ENCODE measurements around the gene TUT7. TPM values are rescaled to one million over a fixed set of nuclear protein-coding genes. Genes with fewer than 3 reads are reported as not detected.

TUT7 gene
- total and polyA plus RNA-seq, 2 of the 4 experiments (the other 2 are of a cell fraction), result 13.3 to 33.3 TPM

DNA sequence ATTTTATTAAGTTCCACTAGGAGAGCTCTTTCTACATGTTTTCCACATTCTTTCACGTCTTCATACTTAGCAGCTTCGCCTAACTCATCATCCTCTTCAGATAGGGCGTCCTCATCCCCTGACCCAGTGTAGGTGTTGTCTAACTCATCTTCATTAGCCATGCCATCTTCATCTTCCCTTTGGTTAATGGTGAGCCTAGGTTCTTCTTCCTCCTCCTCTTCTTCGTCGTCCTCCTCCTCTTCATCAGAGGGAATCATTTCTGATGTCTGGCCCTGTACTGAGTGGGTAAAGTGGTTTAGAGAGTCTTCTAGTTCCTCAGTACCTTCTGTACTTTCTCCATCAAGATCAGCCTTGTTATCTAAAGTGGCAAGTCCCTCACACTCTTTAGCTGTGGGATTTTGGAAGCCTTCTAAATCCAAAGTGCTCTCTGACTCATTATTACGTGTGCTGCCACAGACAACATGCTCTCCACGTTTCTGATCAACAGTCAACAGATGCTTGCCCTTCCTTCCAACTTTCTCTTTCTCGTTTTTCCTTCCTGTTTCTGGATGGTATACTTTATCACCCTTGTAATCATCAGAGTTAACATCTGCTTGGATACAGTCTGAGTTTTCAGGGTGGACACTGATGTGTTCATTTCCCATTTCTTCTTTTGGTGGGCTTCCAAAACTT is 31.1 kb downstream of the TUT7 start (continued):
- TF ChIP-seq CHD1 (IDR thresholded peaks at IDR 0.05; ENCODE audit: low read depth, low read length) (no peak), POLR2A (IDR thresholded peaks at IDR 0.05; ENCODE audit: low read depth, low read length) (no peak), RFX5 (IDR thresholded peaks at IDR 0.05; ENCODE audit: low read depth, low read length) (no peak)

DNA sequence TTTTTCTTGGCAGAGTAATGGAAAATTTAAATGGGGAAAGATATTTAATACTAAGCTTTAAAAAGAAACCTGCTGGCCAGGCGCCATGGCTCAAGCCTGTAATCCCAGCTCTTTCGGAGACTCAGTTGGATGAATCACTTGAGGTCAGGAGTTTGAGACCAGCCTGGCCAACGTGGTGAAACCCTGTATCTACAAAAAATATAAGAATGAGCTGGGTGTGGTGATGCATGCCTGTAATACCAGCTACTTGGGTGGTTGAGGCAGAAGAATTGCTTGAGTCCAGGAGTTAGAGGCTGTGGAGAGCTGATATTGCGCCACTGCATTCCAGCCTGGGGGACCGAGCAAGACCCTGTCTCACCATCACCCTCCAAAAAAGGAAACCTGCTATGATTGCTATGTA is 32.8 kb downstream of the TUT7 start:
- Histone ChIP-seq H3K36me3 (ENCODE audit: control insufficient read depth, insufficient read depth, low read length) (peaks cover 31% of the 10 kb centered on the region), H4K20me1 (ENCODE audit: insufficient read depth, low read length) (no peaks in the 10 kb centered on the region), H3K9me3 (ENCODE audit: control insufficient read depth, insufficient read depth, low read length) (no peaks in the 10 kb centered on the region), H3K18ac (ENCODE audit: low read depth, low read length) (no peak overlapping the region), H3K23ac (ENCODE audit: low read depth, low read length) (no peak overlapping the region), H3K27me3 (ENCODE audit: control insufficient read depth, insufficient read depth, low read length) (no peaks in the 10 kb centered on the region), H4K8ac (ENCODE audit: low read depth in 2 of 2, low read length in 2 of 2) (no peak overlapping the region), H3K79me1 (ENCODE audit: low read depth in 1 of 2, low read length in 2 of 2) (peaks cover 9 to 12% of the 10 kb centered on the region in 2 experiments; a peak in 3 of 4 replicates), H3K9ac (ENCODE audit: low read depth, low read length) (no peak overlapping the region), H3K4me2 (ENCODE audit: low read depth, low read length) (no peak overlapping the region), H2AK5ac (ENCODE audit: low read depth, low read length) (no peak overlapping the region), H2AK9ac (replicated peaks; ENCODE audit: low read depth, low read length, poor library complexity) (no peak overlapping the region), H3K14ac (replicated peaks; ENCODE audit: low read depth, low read length) (no peak overlapping the region), H4K5ac (ENCODE audit: low read depth, low read length) (no peak overlapping the region), H4K91ac (ENCODE audit: insufficient read depth, low read depth, low read length) (no peak overlapping the region), H3K9me1 (ENCODE audit: insufficient read depth, low read length) (peaks cover 5% of the 10 kb centered on the region; the same call in 1 of the 2 replicates), H2BK20ac (ENCODE audit: low read depth, low read length) (no peak overlapping the region), H3K4me1 (ENCODE audit: control insufficient read depth, insufficient read depth, low read length) (peaks cover 15% of the 10 kb centered on the region), H3K27ac (ENCODE audit: insufficient read depth, low read length) (no peak overlapping the region), H2BK120ac (ENCODE audit: low read depth, low read length) (no peak overlapping the region), H3K4me3 (ENCODE audit: insufficient read depth, low read depth, low read length) (no peak overlapping the region), H2AFZ (replicated peaks; ENCODE audit: low read length, poor library complexity) (no peak overlapping the region), H2BK5ac (ENCODE audit: low read depth, low read length, poor library complexity, severe bottlenecking) (peak overlapping the region; percentile 85), H3K4ac (ENCODE audit: low read depth, low read length) (no peak overlapping the region), H2BK15ac (ENCODE audit: low read depth, low read length) (no peak overlapping the region), H3K56ac (ENCODE audit: extremely low read depth, insufficient read depth, low read length) (no peak overlapping the region)
- ATAC-seq (ENCODE audit: low read depth), result peak; percentile 86
- peak; percentile 84 for DNase-seq
- CTCF ChIA-PET, result interaction anchor here (0.6 to 0.7 kb wide), 5 partner anchors 22 to 1387 kb away, joined by 3 to 5 read pairs (median 3); no protein-coding TSS in a partner anchor
- in situ Hi-C loops (cut with MboI; ENCODE audit: low sequenced_read_pairs) (no loop called here), dilution Hi-C loops (cut with HindIII; ENCODE audit: low sequenced_read_pairs, unreplicated experiment) (no loop called here), intact Hi-C loops (cut with micrococcal nuclease) (loop anchor here (5.0 kb wide), 1 partner anchor 34 kb away; no protein-coding TSS in a partner anchor)
- no TSS peak for BruUV-seq (replicated peaks)
- WGBS, 2 experiments (ENCODE audit: extremely low coverage in 2 of 2, insufficient read length in 1 of 2), result no CpG with 5 or more reads among the region's 5 CpGs
- TF ChIP-seq RAD21 (IDR thresholded peaks at IDR 0.05; ENCODE audit: low read length), result no peak
- TF ChIP-seq NFE2L2 (IDR thresholded peaks at IDR 0.05; ENCODE audit: low read depth, low read length), result no peak
- peak; percentile 87 for TF ChIP-seq CEBPB (IDR thresholded peaks at IDR 0.05; ENCODE audit: low read depth, low read length)
- POLR2A ChIA-PET (ENCODE audit: unreplicated experiment), result interaction anchor here (0.6 kb wide), 1 partner anchor 671 kb away, joined by 4 read pairs; no protein-coding TSS in a partner anchor
